GM18861 (cell line): ENCODE data around the gene CRHR2.
"Not testable (repeated sequence)": the region's sequence is repeated elsewhere in the genome, so short reads cannot be mapped to it uniquely, and the experiment has no call there.

Experiments used
- ATAC-seq: cut with Tn5 transposase; IDR thresholded peaks from one replicate; pipeline ENCODE4 v1.9.1; 2021; ENCODE audit not compliant: unreplicated experiment

Gene CRHR2

DNA sequence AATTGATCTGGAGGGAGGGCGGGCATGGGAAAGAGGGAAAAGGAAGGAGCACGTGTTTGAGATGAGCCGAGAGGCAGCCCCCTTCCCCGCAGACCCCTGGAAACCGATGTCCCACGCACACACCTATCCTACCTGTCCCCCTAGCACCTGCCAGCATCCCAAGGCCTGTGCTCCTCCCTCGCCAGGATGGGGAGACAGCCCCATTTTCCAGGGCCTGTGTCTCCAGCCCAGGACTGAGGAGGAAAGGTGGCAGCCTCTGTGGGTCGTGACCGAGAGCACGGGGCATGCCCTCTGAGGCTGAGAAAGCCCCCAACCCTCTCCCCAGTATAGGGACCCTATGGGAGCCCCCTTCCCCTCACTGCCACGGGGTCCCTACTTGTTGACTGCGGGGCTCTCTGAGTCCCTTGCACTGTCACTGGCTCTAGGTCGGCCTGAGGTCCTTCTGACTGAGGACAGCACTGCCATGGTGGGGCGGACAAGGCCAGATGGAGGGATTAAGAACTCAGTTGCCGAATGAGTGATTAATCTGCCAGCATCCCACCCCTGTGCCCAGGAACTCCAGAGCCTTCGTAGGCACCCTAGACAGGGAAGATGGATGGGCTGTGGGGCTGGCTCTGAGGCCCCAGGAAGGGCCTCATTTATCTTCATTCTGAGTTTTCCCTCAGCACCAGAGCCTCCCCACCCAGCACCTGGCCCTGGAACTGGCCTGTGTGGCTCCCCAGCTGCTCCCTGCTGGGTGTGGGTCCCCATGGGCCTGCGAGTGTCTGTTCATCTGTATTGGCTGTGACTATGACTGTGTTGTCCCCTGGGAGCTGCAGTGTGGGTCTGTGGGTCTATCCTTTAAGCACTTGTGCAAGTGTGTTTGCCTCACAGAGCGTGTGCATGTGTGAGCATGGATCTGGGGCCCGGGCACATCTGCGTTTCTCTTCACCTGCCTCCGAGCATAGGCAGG is 26.0 kb downstream of the CRHR2 start:
- no peak for ATAC-seq

- ATAC-seq, result no peak
These were observed 26.9 kb downstream of the CRHR2 start for GRCh38 chr7:30655096-30655970.

GRCh38 chr7:30654296-30655090 is 27.8 kb downstream of the CRHR2 start:
- no peak for ATAC-seq

GRCh38 chr7:30652698-30653641 is 29.3 kb downstream of the CRHR2 start:
- no peak for ATAC-seq

DNA sequence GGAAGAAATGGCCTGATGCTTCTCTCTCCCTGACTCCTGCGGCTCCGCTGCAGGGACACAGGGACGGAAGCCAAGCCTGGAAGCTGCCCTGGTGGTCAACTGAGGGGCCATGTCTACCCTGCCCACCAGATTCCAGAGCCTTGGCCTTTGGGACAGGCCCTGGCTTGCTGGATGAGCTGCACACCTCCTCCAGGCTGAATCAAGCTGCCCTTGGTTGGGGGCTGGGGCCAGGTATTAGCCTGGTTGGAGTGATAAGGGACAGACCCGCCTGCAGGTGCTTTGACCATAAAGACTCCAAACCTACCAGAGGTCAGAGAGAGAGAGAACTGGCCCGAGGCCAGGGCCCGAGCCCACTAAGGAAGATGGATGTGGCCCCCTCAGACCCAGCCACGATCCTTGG is 30.1 kb downstream of the CRHR2 start:
- ATAC-seq, result no peak

- ATAC-seq, result no peak
These were observed 31.8 kb downstream of the CRHR2 start for GRCh38 chr7:30650421-30650808.

DNA sequence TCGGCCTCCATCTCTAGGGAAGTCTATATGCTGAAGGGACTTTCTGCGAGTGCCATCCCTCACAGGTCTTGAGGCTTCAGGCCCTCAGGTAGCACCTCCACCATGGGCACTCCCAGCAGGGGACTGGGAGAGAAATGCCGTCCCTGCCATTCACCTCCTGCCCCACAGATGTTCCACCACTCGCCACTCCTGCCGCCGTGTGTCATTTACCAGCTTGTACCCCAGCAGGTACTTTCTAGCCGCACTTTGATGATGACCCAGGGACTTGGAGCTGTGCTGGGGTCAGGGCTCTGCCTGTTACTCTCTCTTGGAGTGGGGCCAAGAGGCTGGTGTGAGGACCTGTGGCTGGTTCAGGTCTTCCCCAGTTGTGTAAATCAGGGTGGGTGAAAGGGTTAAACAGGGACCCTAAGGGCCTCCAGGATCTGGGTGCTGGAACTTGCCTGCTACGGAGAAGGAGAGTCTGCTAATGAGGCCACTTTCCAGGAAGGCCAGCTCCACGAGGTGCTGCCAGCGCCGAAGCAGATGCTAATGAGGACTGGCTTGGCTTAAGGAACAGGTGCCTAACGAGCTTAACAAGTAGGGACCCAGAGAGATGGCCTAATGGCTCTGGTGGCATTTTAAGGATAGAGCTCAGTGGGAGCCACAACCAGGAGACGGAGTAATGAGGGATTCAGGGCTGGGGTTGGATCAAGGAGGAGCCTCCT is 32.4 kb downstream of the CRHR2 start:
- no peak for ATAC-seq

GRCh38 chr7:30648744-30649540 is 33.3 kb downstream of the CRHR2 start:
- ATAC-seq, result no peak

DNA sequence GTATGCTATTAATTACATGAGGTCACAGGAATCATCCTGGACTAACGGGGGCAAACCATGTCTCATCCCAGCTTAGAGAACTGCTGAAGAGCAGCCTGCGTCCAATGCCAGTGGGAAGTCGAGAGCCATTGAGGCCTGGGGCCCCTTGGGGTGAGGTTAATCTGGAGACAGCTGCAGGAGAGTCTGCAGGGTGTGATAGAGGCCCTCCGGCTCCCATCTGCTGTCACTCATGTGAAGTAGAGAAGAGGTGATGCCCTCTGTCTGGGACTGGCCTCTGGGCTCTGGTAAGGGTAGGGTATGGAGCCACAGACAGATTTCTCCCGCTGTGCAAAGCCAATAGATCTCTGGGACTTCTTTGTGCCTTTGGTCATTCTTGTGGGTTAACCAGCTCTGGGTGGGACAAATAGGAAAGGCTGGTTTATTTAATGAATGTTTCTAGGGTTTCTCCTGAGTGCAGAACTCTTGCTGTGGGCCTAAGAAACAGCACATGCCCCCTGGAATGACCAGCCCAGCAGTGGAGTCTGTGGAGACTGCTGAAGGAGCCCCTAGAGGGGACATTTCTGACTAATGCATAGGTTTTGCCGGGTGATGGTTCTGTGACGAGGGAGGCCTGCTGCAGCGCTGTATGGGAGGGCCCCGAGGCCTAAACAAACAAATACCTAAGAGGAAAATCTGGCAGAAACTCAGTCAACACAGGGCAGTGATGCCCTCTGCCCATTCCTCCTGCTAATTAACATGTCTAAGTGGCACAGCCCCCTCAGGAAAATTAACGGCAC is 34.5 kb downstream of the CRHR2 start:
- ATAC-seq, result no peak

GRCh38 chr7:30646154-30646553 is 36.1 kb downstream of the CRHR2 start:
- no peak for ATAC-seq

- no peak for ATAC-seq
These were observed 36.6 kb downstream of the CRHR2 start for GRCh38 chr7:30645661-30646060.

- no peak for ATAC-seq
These were observed 37.8 kb downstream of the CRHR2 start for GRCh38 chr7:30644286-30644955.

- no peak for ATAC-seq
These were observed 39.5 kb downstream of the CRHR2 start for GRCh38 chr7:30642789-30643188.

GRCh38 chr7:30642322-30642721 is 39.9 kb downstream of the CRHR2 start:
- ATAC-seq, result not testable (repeated sequence)

DNA sequence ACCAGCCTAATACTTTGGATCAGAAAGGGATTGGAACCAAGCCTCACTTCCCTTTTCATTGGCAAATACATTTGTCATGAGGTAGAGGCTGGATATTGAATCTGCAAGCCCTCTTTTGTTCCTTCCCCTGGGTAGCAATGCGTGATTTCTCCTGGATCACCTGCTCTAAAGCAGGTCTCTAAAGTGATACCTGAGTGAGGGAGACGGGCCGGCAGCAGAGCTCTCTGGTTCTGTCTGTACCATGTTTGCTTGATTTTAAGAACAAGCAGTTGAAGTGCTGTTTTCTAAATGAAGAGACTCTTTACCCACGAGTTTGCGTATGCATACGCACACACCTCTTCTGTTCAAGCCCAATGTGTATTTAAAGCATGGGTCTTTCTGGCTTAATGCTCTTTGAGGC is 46.5 kb downstream of the CRHR2 start:
- no peak for ATAC-seq

DNA sequence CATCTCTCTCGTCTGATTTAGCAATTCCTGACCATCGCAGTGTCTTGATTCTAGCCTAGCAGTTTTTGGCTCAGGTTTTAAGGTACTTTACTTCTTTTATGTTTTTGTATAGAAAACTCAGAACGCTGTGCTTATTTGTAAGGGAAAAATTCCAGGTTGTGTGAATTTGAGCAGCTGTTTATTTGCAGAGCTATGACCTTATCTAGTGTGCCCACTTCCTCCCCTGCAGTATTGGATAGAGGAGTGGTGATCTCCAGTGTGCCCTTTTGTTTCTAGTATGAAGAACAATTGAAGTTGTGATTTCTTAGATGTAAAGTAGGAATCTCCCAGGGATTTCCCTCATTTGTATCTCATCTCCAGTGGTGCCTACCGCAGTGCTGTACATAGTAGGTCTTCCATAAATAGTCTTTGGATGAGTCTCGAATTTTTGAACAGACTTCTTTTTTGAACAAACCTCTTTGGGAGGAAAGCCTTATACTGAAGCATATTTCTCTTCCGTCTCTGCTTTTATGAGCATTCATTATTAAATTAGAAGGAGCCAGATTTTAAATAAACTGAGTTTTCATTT is 47.5 kb downstream of the CRHR2 start:
- no peak for ATAC-seq

- peak; percentile 66 for ATAC-seq
These were observed 48.0 kb downstream of the CRHR2 start for GRCh38 chr7:30634193-30634626.
